ENCODE results near the gene FYB1. TPM values are rescaled to one million over a fixed set of nuclear protein-coding genes. Genes with fewer than 3 reads are reported as not detected.

Gene FYB1
- total and polyA plus RNA-seq, 2 of the 8 experiments (the other 6 are each of a cell fraction or from before 2014, with no cell fraction given): not detected

DNA sequence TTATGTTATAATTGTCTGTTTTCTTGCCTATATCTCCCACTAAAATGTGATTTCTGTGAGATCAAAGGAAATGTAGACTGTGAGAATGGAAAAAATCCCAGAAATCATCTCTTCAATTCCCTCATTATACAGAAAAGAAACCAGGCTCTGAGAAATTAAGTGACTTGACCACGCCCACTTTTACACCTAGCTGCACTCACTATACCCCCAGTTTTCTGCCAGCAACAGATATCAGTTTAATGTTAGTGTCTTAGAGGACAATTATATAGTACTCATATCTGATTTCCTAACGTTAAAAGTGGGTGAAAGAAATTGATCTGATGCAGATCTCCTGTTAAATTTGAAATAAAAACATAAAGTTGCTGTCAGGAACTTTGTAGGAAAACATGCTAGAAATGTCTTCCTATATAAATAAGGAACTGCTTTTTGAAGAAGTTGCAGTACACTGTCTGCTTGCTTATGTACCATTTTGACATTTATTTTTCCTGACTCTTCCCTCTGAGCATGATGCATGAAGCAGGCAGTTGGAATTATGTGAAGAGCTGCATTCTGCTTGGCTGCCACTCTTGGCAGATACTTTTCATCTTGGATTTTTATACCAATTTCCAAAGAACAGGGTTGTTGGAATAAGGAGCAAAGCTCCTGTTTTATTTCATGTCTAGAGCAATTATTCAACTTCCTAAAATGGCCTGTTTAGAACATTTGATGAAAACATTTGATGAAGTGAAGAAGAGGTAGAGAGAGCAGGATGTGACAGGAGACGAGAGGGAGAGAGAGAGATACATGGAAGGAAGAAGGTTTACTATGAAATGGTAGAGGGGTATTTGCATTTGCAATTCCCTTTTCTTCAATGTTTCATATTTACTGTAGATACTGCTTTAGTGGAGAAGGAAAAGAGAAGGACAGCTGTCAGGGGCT lies 87.9 kb downstream of the FYB1 start:
- Histone ChIP-seq H3K23ac (ENCODE audit: insufficient read length) (no peak overlapping the region), H3K4me3 (ENCODE audit: extremely low read depth in 1 of 4, insufficient read depth in 2 of 4, low read depth in 3 of 4, low read length in 4 of 4) (no peak overlapping the region), H3K4me1 (replicated peaks in 1 of 4; ENCODE audit: control insufficient read depth in 3 of 4, insufficient read depth in 4 of 4, low read length in 3 of 4) (no peaks in the 10 kb centered on the region), H3K79me1 (ENCODE audit: low read depth, low read length) (no peaks in the 10 kb centered on the region), H2BK15ac (ENCODE audit: low read length) (no peak overlapping the region), H3K27ac (ENCODE audit: low read depth, low read length) (no peak overlapping the region), H2BK5ac (ENCODE audit: low read depth, low read length) (no peak overlapping the region), H4K8ac (ENCODE audit: extremely low read depth, insufficient read depth, low read length) (no peak overlapping the region), H4K91ac (replicated peaks; ENCODE audit: insufficient read length, low read length) (no peak overlapping the region), H3K18ac (ENCODE audit: extremely low read depth, low read length) (no peak overlapping the region), H3K9ac (replicated peaks in 1 of 4; ENCODE audit: extremely low read depth in 1 of 4, low read depth in 3 of 4, low read length in 3 of 4) (no peak overlapping the region), H2BK12ac (ENCODE audit: low read depth, low read length) (no peak overlapping the region), H3K27me3 (replicated peaks in 1 of 4; ENCODE audit: control insufficient read depth in 3 of 4, extremely low read depth in 1 of 4, insufficient read depth in 3 of 4, low read length in 3 of 4) (no peaks in the 10 kb centered on the region), H3K36me3 (ENCODE audit: control insufficient read depth in 2 of 4, insufficient read depth in 4 of 4, low read length in 3 of 4) (no peaks in the 10 kb centered on the region), H3K79me2 (ENCODE audit: control insufficient read depth in 1 of 2, insufficient read depth in 2 of 2, low read length in 2 of 2) (no peaks in the 10 kb centered on the region), H3K14ac (ENCODE audit: insufficient read length) (no peak overlapping the region), H3K23me2 (ENCODE audit: low read depth, low read length) (no peaks in the 10 kb centered on the region), H3K9me3 (ENCODE audit: insufficient read depth in 2 of 2, low read depth in 1 of 2, low read length in 1 of 2) (no peaks in the 10 kb centered on the region), H4K20me1 (replicated peaks in 1 of 2; ENCODE audit: control insufficient read depth in 1 of 2, insufficient read depth in 2 of 2, low read length in 2 of 2) (no peaks in the 10 kb centered on the region), H3K4ac (replicated peaks; ENCODE audit: insufficient read length, low read depth, low read length) (no peak overlapping the region), H4K5ac (ENCODE audit: insufficient read length, low read depth, low read length) (no peak overlapping the region), H2BK20ac (ENCODE audit: low read length) (no peak overlapping the region), H2BK120ac (replicated peaks; ENCODE audit: low read depth, low read length) (no peak overlapping the region), H2AK5ac (ENCODE audit: low read depth, low read length) (no peak overlapping the region), H2AFZ (ENCODE audit: low read length) (no peak overlapping the region), H3K56ac (replicated peaks; ENCODE audit: insufficient read length, low read depth, low read length) (no peak overlapping the region), H3K4me2 (ENCODE audit: insufficient read depth in 1 of 2, low read depth in 2 of 2, low read length in 2 of 2) (no peak overlapping the region)
- DNase-seq (ENCODE audit: low read depth in 1 of 2, low spot score in 2 of 2) (no peak), FAIRE-seq (no peak)
- 88% methylated on average over 3 of the region's 3 CpGs; no CpG with 5 or more reads in 1 of the 2 experiments for WGBS, 2 experiments (ENCODE audit: extremely low coverage in 1 of 2, insufficient coverage in 1 of 2, insufficient read length in 1 of 2, insufficient replicate concordance in 2 of 2, low coverage in 1 of 2, low lambda C conversion rate in 2 of 2, missing lambda C conversion rate in 1 of 2)
- ChIA-PET CTCF (ENCODE audit: partially characterized antibody) (interaction anchor here (2.1 kb wide), 1 partner anchor 51 kb away, joined by 5 read pairs; no protein-coding TSS in a partner anchor), POLR2A (ENCODE audit: partially characterized antibody) (no interaction called here)
- no peak for TF ChIP-seq RNF2 (IDR thresholded peaks at IDR 0.05; ENCODE audit: borderline replicate concordance, low read depth, low read length, missing control alignments, poor library complexity, severe bottlenecking)

Measured in H1 (cell line).